BE2C (cell line): ENCODE measurements around the gene POU2F1.

ENCODE experiments used
- DNase-seq: peaks from one replicate; pipeline ENCODE4 v3.0.0-alpha.2; 2020
- H3K27me3 ChIP-seq: fragments of 250-450 bp; sonication (Bioruptor Pico); 2 replicates; pipeline ENCODE4 v1.5.1; 2020; ENCODE audit warnings: mild to moderate bottlenecking
- H3K36me3 ChIP-seq: fragments of 250-450 bp; sonication (Bioruptor Pico); 2 replicates; pipeline ENCODE4 v1.5.1; 2020; ENCODE audit warnings: mild to moderate bottlenecking
- H3K4me1 ChIP-seq: fragments of 250-450 bp; sonication (Bioruptor Pico); 2 replicates; pipeline ENCODE4 v1.5.1; 2020
- H3K4me3 ChIP-seq: 2 replicates; pipeline ENCODE4 v1.5.1; 2011; ENCODE audit warnings: low read depth, low read length
- H3K9me3 ChIP-seq: fragments of 250-450 bp; sonication (Bioruptor Pico); 2 replicates; pipeline ENCODE4 v1.5.1; 2020
- TF ChIP-seq, protein P1 (sequence below): IDR thresholded peaks from 2 replicates; pipeline ENCODE4 v1.5.1; 2012; ENCODE audit warnings: mild to moderate bottlenecking, low read depth, low read length

POU2F1 gene

DNA sequence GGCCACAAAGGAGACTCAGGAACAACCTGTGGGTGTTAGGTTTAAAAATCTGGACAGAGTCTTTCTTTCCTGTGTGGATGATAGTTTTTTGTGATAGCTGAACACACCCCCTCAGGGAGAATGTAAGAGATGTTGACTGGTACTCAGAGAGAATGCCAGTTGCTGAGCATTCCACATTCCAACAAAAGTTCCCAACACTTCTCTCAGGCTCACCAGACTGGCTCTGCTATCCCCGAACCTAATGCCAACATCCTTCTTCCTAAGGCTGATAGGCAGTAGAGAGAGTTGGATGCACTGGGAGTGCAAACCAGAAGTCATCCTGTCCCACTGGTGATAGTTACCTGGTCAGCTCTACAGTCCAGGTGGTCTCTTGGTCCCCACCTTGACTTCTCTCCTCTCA is 28.7 kb upstream of the POU2F1 start:
- no peaks in the 10 kb centered on the region for H3K27me3 ChIP-seq
- no peak overlapping the region for H3K4me3 ChIP-seq
- DNase-seq: no peak
- no peaks in the 10 kb centered on the region for H3K36me3 ChIP-seq
- TF ChIP-seq, protein P1, sequence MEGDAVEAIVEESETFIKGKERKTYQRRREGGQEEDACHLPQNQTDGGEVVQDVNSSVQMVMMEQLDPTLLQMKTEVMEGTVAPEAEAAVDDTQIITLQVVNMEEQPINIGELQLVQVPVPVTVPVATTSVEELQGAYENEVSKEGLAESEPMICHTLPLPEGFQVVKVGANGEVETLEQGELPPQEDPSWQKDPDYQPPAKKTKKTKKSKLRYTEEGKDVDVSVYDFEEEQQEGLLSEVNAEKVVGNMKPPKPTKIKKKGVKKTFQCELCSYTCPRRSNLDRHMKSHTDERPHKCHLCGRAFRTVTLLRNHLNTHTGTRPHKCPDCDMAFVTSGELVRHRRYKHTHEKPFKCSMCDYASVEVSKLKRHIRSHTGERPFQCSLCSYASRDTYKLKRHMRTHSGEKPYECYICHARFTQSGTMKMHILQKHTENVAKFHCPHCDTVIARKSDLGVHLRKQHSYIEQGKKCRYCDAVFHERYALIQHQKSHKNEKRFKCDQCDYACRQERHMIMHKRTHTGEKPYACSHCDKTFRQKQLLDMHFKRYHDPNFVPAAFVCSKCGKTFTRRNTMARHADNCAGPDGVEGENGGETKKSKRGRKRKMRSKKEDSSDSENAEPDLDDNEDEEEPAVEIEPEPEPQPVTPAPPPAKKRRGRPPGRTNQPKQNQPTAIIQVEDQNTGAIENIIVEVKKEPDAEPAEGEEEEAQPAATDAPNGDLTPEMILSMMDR: no peak
- H3K4me1 ChIP-seq: no peaks in the 10 kb centered on the region
- no peaks in the 10 kb centered on the region for H3K9me3 ChIP-seq

DNA sequence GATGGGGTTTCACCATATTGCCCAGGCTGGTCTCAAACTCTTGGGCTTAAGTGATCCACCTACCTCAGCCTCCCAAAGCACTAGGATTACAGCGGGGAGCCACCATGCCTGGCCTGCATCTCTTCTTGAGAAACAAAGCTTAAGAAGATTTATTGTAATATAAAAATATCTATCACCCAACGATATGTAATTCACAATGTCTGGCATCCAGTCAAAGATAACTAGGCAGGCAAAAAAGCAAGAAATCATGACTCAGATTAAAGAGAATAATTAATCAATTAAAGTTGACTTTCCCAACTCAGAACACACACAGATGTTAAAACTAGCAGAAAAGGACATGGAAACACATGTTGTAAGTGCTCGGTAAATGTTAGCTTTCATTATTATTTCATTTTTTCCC is 26.5 kb upstream of the POU2F1 start:
- no peak for DNase-seq
- no peaks in the 10 kb centered on the region for H3K9me3 ChIP-seq
- no peaks in the 10 kb centered on the region for H3K4me1 ChIP-seq

DNA sequence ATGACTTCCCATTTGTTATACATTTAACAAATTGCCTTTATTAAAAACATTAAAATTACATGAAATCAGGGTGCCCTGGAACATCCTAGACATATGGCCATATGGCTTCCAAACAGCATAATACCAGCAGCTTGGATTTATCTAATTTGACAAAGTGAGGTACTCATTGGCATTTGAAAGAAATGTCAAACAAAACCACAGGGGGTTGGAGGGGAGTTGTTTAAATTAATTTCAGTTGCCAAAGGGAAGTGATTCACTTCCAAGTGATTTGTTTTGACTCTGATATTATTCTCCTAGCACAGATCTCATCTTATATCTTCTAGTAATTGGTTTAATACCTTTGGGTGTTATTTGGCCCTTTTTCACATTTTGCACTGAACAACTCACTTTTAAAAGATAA is 24.5 kb upstream of the POU2F1 start:
- TF ChIP-seq, protein P1: no peak
- no peaks in the 10 kb centered on the region for H3K4me1 ChIP-seq
- no peaks in the 10 kb centered on the region for H3K9me3 ChIP-seq
- no peak overlapping the region for H3K4me3 ChIP-seq
- no peak for DNase-seq
- no peaks in the 10 kb centered on the region for H3K36me3 ChIP-seq
- no peaks in the 10 kb centered on the region for H3K27me3 ChIP-seq

More for the DNA sequence above, 26.5 kb upstream of the POU2F1 start:
- Histone ChIP-seq H3K4me3 (no peak overlapping the region), H3K27me3 (no peaks in the 10 kb centered on the region), H3K36me3 (no peaks in the 10 kb centered on the region)
- TF ChIP-seq, protein P1: no peak

DNA sequence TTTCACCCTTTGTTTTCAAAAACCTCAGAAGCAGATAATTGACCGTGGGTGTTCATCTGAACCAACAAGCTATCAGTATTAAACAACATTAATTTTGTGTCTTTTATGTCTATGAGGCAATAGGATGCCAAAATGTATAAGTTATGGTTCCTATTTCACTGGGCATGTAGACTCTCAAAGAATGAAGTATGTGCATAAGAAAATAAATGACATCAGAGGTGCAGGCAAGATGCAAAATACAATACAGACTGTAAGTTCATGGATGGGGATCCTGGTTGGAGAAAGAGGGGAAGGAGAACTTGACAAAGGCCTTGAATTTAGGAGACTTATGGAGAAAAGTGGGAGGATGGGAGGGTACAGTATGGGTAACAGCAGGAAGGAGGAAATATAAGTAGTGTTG is 23.4 kb upstream of the POU2F1 start:
- no peaks in the 10 kb centered on the region for H3K36me3 ChIP-seq
- H3K9me3 ChIP-seq: no peaks in the 10 kb centered on the region
- DNase-seq: no peak
- H3K4me1 ChIP-seq: no peaks in the 10 kb centered on the region
- no peaks in the 10 kb centered on the region for H3K27me3 ChIP-seq
- no peak overlapping the region for H3K4me3 ChIP-seq
- TF ChIP-seq, protein P1: no peak

DNA sequence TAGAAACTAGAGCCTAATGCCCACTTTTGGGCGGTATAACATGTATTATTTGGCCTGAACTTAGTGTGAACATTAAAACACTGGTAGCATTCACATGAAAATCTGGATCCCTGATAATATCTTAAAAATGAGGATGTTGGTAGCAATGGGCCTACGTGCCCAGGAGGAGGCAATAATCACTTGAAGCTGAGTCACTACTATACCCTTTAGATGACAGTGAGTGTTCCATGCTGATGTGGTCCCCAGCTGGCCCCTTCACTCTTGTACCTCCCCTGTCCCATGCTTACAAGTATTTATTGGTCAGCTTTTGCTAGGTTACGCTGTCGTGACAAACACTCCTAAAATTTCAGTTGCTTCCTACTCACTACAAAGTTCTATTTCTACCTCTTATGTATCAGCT is 23.0 kb upstream of the POU2F1 start:
- TF ChIP-seq, protein P1: no peak
- no peak for DNase-seq
- no peaks in the 10 kb centered on the region for H3K27me3 ChIP-seq
- no peaks in the 10 kb centered on the region for H3K4me1 ChIP-seq
- no peaks in the 10 kb centered on the region for H3K9me3 ChIP-seq
- no peaks in the 10 kb centered on the region for H3K36me3 ChIP-seq
- H3K4me3 ChIP-seq: no peak overlapping the region

DNA sequence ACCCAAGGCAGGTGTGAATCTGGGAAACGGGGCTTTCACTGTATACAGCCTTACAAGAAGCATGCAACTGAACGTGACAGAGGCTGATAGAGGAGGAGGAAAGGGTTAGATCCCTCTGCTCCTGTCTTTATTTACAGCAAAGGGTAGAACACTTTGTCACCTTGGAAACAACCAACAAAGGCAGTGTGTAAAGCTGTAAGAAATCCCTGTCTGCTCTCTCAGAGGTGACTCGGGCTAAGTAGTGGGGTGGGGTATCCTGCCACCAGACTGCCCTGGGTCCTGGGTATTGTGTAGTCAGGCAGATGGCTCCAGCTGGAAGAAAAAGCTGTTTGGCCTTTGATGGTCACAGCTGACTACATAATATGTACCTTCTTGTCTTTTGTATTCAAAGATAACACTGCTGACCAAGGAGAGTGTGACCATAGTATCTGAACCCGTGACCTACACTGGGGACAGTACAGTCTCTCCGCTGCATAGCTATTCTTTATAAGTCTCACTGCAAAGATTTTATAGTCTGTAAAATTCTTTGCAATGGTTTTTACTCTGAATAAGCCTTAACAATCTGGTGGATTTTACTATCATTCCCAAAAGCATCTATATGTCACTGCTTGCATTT is 22.1 kb upstream of the POU2F1 start:
- Histone ChIP-seq H3K9me3 (no peaks in the 10 kb centered on the region), H3K4me3 (no peak overlapping the region), H3K36me3 (no peaks in the 10 kb centered on the region), H3K4me1 (no peaks in the 10 kb centered on the region), H3K27me3 (no peaks in the 10 kb centered on the region)
- TF ChIP-seq, protein P1: no peak
- DNase-seq: no peak
